ENCODE results near the gene PLEK2.
"Not testable (repeated sequence)": the region's sequence is repeated elsewhere in the genome, so short reads cannot be mapped to it uniquely, and the experiment has no call there.

PLEK2 gene

GRCh38 chr14:67426983-67427606 lies 15.1 kb upstream of the PLEK2 start:
- peak; percentile 69 for DNase-seq

GRCh38 chr14:67426161-67426560 lies 14.2 kb upstream of the PLEK2 start:
- DNase-seq: no peak

- DNase-seq: no peak
These were observed 13.6 kb upstream of the PLEK2 start for GRCh38 chr14:67425608-67426007.

GRCh38 chr14:67424539-67424938 lies 12.6 kb upstream of the PLEK2 start:
- no peak for DNase-seq

- no peak for DNase-seq
These were observed 11.5 kb upstream of the PLEK2 start for GRCh38 chr14:67423424-67423823.

- no peak for DNase-seq
These were observed 9.6 kb upstream of the PLEK2 start for GRCh38 chr14:67421356-67422224.

- DNase-seq: no peak
These were observed 8.3 kb upstream of the PLEK2 start for GRCh38 chr14:67420102-67420739.

- DNase-seq: no peak
These were observed 6.6 kb upstream of the PLEK2 start for GRCh38 chr14:67418401-67419191.

- no peak for DNase-seq
These were observed 5.7 kb upstream of the PLEK2 start for GRCh38 chr14:67417633-67418032.

- DNase-seq: no peak
These were observed 4.8 kb upstream of the PLEK2 start for GRCh38 chr14:67416810-67417209.

GRCh38 chr14:67416085-67416484 lies 4.1 kb upstream of the PLEK2 start:
- no peak for DNase-seq

- DNase-seq: not testable (repeated sequence)
These were observed 3.6 kb upstream of the PLEK2 start for GRCh38 chr14:67415610-67416009.

- DNase-seq: no peak
These were observed 2.1 kb upstream of the PLEK2 start for GRCh38 chr14:67413806-67414769.

- DNase-seq: no peak
These were observed 595 bp downstream of the PLEK2 start for GRCh38 chr14:67411370-67411769.

- no peak for DNase-seq
These were observed 1.7 kb downstream of the PLEK2 start for GRCh38 chr14:67410313-67410712.

GRCh38 chr14:67409461-67409860 lies 2.5 kb downstream of the PLEK2 start:
- no peak for DNase-seq

- not testable (repeated sequence) for DNase-seq
These were observed 3.7 kb downstream of the PLEK2 start for GRCh38 chr14:67408122-67408801.

GRCh38 chr14:67405771-67406170 lies 6.2 kb downstream of the PLEK2 start:
- DNase-seq: no peak

GRCh38 chr14:67400434-67400833 lies 11.5 kb downstream of the PLEK2 start:
- DNase-seq: no peak

GRCh38 chr14:67397536-67397935 lies 14.4 kb downstream of the PLEK2 start:
- no peak for DNase-seq

- no peak for DNase-seq
These were observed 15.5 kb downstream of the PLEK2 start for GRCh38 chr14:67396381-67396970.

Data from NCI-H748 treated with DMSO at 0.1 percent for 48 hours (cell line).